ENCODE measurements around the gene BRINP1. TPM values are rescaled to one million over a fixed set of nuclear protein-coding genes. Genes with fewer than 3 reads are reported as not detected.

Gene BRINP1
- under 1 TPM in 3 of 6 donors, not detected in 3; 0.06 to 0.16 (median 0.08) TPM for total RNA-seq
- under 1 TPM; 0.04 to 0.19 TPM for polyA plus RNA-seq

DNA sequence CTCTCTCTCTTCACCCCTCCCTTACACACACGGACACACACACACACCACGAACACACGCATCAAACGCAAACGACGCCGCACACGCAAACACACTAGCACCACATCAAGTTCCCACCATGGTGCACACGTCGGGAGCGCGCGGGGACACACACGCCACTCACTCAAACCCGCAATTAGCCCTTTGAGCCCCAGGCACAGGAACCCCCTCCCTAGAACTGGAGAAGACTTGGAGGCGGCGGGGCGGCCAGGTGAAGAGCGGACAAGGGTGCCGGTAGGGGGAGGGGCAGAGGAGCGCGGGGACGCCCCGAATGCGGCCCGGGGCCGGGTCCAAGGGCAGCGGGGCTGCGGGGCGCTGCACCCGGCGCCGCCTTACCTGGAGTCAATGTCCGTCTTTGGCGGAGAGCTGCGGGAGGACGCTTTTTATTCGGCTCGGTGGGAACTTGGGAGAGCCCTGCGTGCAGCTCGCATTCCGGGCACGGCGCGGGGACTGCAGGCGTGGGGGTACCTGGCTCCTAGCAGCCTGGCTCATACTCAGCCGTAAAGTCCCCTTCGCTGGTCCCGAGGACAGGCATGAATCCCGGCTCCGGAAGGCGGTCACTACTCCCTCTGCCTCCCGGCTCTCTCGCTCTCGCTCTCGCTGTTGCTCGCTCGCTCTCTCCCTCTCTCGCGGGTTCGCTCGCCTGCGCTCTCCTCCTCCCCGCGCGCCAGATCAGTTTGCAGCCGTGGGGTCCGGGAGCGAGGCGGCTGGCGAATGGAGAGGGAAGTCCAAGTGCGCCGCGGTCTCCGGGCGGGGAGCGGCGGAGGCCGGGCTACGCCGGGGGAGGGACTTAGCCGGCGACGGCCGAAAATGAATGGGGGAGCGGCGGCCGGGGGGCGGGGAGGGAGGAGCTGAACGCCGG lies at the start of gene BRINP1:
Gene BRINP1 (minus strand): TSS at position 755 of the 901 bp plus-strand sequence. CDS start 56,080 bp downstream, outside the sequence.
- TF ChIP-seq, protein P1, sequence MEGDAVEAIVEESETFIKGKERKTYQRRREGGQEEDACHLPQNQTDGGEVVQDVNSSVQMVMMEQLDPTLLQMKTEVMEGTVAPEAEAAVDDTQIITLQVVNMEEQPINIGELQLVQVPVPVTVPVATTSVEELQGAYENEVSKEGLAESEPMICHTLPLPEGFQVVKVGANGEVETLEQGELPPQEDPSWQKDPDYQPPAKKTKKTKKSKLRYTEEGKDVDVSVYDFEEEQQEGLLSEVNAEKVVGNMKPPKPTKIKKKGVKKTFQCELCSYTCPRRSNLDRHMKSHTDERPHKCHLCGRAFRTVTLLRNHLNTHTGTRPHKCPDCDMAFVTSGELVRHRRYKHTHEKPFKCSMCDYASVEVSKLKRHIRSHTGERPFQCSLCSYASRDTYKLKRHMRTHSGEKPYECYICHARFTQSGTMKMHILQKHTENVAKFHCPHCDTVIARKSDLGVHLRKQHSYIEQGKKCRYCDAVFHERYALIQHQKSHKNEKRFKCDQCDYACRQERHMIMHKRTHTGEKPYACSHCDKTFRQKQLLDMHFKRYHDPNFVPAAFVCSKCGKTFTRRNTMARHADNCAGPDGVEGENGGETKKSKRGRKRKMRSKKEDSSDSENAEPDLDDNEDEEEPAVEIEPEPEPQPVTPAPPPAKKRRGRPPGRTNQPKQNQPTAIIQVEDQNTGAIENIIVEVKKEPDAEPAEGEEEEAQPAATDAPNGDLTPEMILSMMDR (IDR thresholded peaks at IDR 0.05), result no peak
- FAIRE-seq, result no peak
- Histone ChIP-seq H3K27ac (no peak within 1 kb of the TSS), H3K27me3 (peaks cover 0 to 18% (median 9%) of the 10 kb centered on the region in 4 donors), H3K4me3 (peak within 1 kb of the TSS in 3 of 4 donors; percentile 1 to 43 (median 22)), H3K9me3 (no peaks in the 10 kb centered on the region), H3K4me1 (no peaks in the 10 kb centered on the region), H3K36me3 (no peaks in the 10 kb centered on the region)
- WGBS, 2 donors, result 2 to 3% methylated on average over 90 to 91 of the region's 91 CpGs
- intact Hi-C loops (cut with DNase I), result no loop called here
- peak in 4 of 6 donors; percentile 6 to 70 (median 43) for DNase-seq
- ATAC-seq, result peak; percentile 53 to 76 (median 70)

- ATAC-seq (no peak), DNase-seq (no peak), FAIRE-seq (no peak)
- no peak overlapping the region for H3K4me3 ChIP-seq
- H3K27me3 ChIP-seq, result no peaks in the 10 kb centered on the region
- H3K9me3 ChIP-seq, result no peaks in the 10 kb centered on the region
- H3K27ac ChIP-seq, result no peak overlapping the region
- 28 to 43% methylated on average over 1 of the region's 1 CpG for WGBS, 2 donors
- intact Hi-C loops (cut with DNase I), result no loop called here
- no peaks in the 10 kb centered on the region for H3K36me3 ChIP-seq
- TF ChIP-seq, protein P1 (IDR thresholded peaks at IDR 0.05), result no peak
- no peaks in the 10 kb centered on the region for H3K4me1 ChIP-seq
Measured at GRCh38 chr9:119418721-119419120, 49.5 kb upstream of the BRINP1 start.

DNA sequence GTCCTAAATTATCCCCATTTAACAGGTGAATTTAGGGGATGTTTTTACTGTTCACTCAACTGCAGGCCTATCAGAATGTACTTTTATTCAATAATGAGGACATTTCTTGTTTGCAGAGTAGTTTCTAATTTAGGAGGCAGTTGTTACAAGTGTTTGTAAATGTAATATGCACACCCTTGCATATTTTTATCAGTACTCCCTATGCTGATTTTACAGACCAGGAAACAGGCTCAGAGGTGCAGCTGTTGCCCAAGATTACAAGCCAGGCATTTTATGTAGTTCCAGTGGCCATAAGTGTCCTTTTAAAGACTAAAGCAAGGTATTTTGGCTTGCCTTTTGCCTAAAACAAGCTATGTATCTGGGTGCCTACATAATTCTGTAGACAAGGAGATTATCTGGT lies 47.6 kb upstream of the BRINP1 start:
- ATAC-seq, result no peak

DNA sequence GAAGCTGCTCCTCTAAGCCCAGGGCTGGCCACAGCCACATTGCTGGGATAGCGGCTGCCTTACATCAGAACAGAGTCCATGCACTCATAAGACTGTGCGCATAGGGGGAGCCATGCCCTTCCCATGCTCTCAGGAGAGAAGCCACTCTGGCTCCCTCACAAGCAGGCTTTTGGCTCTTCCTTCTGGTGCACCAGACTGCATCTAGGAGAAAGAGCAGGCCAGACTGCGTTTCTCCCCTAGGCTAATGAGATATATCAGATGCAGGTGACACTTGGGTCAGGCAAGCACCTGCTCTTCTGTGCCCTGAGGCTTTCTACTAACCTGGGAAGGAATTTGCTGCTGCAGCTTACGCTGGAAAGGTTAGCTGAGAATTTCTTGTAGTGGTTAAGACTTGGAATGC lies 43.2 kb upstream of the BRINP1 start:
- no peaks in the 10 kb centered on the region for H3K4me1 ChIP-seq
- FAIRE-seq (no peak), ATAC-seq (no peak), DNase-seq (no peak)
- intact Hi-C loops (cut with DNase I), result no loop called here
- WGBS, 2 donors, result 54% methylated on average over 4 of the region's 4 CpGs
- H3K36me3 ChIP-seq, result no peaks in the 10 kb centered on the region
- H3K4me3 ChIP-seq, result no peak overlapping the region
- H3K27ac ChIP-seq, result no peak overlapping the region
- H3K9me3 ChIP-seq, result no peaks in the 10 kb centered on the region
- TF ChIP-seq, protein P1 (IDR thresholded peaks at IDR 0.05), result no peak
- H3K27me3 ChIP-seq, result peaks cover 0 to 7% (median 0%) of the 10 kb centered on the region in 4 donors

More for the DNA sequence above, 47.6 kb upstream of the BRINP1 start:
- Histone ChIP-seq H3K36me3 (no peaks in the 10 kb centered on the region), H3K4me1 (no peaks in the 10 kb centered on the region), H3K4me3 (no peak overlapping the region), H3K27ac (no peak overlapping the region), H3K27me3 (peaks cover 0 to 7% (median 0%) of the 10 kb centered on the region in 4 donors), H3K9me3 (no peaks in the 10 kb centered on the region)
- TF ChIP-seq, protein P1 (IDR thresholded peaks at IDR 0.05), result no peak
- DNase-seq, result no peak
- intact Hi-C loops (cut with DNase I), result no loop called here
- no peak for FAIRE-seq

- intact Hi-C loops (cut with DNase I), result no loop called here
- FAIRE-seq, result no peak
- Histone ChIP-seq H3K4me3 (no peak overlapping the region), H3K27me3 (peaks cover 0 to 7% (median 0%) of the 10 kb centered on the region in 4 donors), H3K27ac (no peak overlapping the region), H3K4me1 (no peaks in the 10 kb centered on the region), H3K9me3 (no peaks in the 10 kb centered on the region), H3K36me3 (no peaks in the 10 kb centered on the region)
- ATAC-seq, result no peak
- TF ChIP-seq, protein P1 (IDR thresholded peaks at IDR 0.05), result no peak
- DNase-seq, result no peak
- 48 to 62% methylated on average over 3 of the region's 3 CpGs for WGBS, 2 donors
Measured at GRCh38 chr9:119409552-119409951, 40.3 kb upstream of the BRINP1 start.
